HepG2 (cell line): ENCODE data around the gene LLGL1. TPM values are rescaled to one million over a fixed set of nuclear protein-coding genes. Genes with fewer than 3 reads are reported as not detected.

Experiments used
- ATF7-NPFF ChIP-seq: sonication (generic); formaldehyde crosslinking; IDR thresholded peaks from 2 replicates; pipeline ENCODE4 v1.8.1; 2023; ENCODE audit warnings: mild to moderate bottlenecking, low read depth, missing genetic modification reagents, moderate library complexity
- GABPA ChIP-seq, 2 experiments: IDR thresholded peaks; 2 replicates each; pipeline ENCODE4 v1.6.1; 2011 to 2016; ENCODE audit warnings: low read depth in 2 of 2, low read length in 1 of 2, missing biosample characterization in 1 of 2, missing genetic modification characterization in 1 of 2
- GFI1 ChIP-seq: sonication (generic); formaldehyde crosslinking; IDR thresholded peaks from 2 replicates; pipeline ENCODE4 v1.5.0; 2020; ENCODE audit warnings: missing genetic modification reagents, mild to moderate bottlenecking, borderline replicate concordance
- HDAC1 ChIP-seq: sonication (generic); formaldehyde crosslinking; IDR thresholded peaks from 2 replicates; pipeline ENCODE4 v1.5.1; 2020; ENCODE audit warnings: mild to moderate bottlenecking, missing genetic modification reagents
- MED1 ChIP-seq: sonication (generic); formaldehyde crosslinking; IDR thresholded peaks from 2 replicates; pipeline ENCODE4 v1.4.0; 2020; ENCODE audit warnings: missing genetic modification reagents
- PAWR ChIP-seq: sonication (generic); formaldehyde crosslinking; IDR thresholded peaks from 2 replicates; pipeline ENCODE4 v1.4.0; 2020; ENCODE audit warnings: missing genetic modification reagents, mild to moderate bottlenecking, borderline replicate concordance
- SAP130 ChIP-seq: IDR thresholded peaks from 2 replicates; pipeline ENCODE4 v1.6.1; 2016; ENCODE audit warnings: low read depth
- ZFP36L1 ChIP-seq: sonication (generic); formaldehyde crosslinking; IDR thresholded peaks from 2 replicates; pipeline ENCODE4 v1.8.0; 2022; ENCODE audit warnings: mild to moderate bottlenecking, missing genetic modification reagents, moderate library complexity
- ZFX ChIP-seq: sonication (generic); formaldehyde crosslinking; IDR thresholded peaks from 2 replicates; pipeline ENCODE4 v1.4.0; 2020; ENCODE audit warnings: mild to moderate bottlenecking, low read depth, missing genetic modification reagents, moderate library complexity
- ZNF207 ChIP-seq: fragments of 450-650 bp; IDR thresholded peaks from 2 replicates; pipeline ENCODE4 v1.6.1; 2016; ENCODE audit warnings: antibody characterized with exemption, borderline replicate concordance
- ZNF317 ChIP-seq: sonication (generic); formaldehyde crosslinking; IDR thresholded peaks from 2 replicates; pipeline ENCODE4 v1.5.0; 2020; ENCODE audit warnings: mild to moderate bottlenecking, missing genetic modification reagents
- ZNF33B ChIP-seq: sonication (generic); formaldehyde crosslinking; IDR thresholded peaks from 2 replicates; pipeline ENCODE4 v1.5.1; 2020; ENCODE audit warnings: mild to moderate bottlenecking, missing genetic modification reagents
- ZNF670 ChIP-seq: sonication (generic); formaldehyde crosslinking; IDR thresholded peaks from 2 replicates; pipeline ENCODE4 v1.8.0; 2022; ENCODE audit warnings: mild to moderate bottlenecking, missing genetic modification reagents, borderline replicate concordance
- ZSCAN9 ChIP-seq: IDR thresholded peaks from 2 replicates; pipeline ENCODE4 v1.6.1; 2016; ENCODE audit warnings: borderline replicate concordance
- polyA plus RNA-seq, 8 experiments: library from polyadenylated mRNA; depleted of rRNA in 3 of 8; stranded (reverse) in 7 of 8; unstranded in 1 of 8; fragments of >200 nt; fragmentation: Illumina TruSeq in 4 of 8; extraction: Trizol in 4 of 8; gene quantifications; 2 replicates each; pipeline versions ENCODE4 v1.2.1 to v1.2.3, GENCODE V29; 2011 to 2016; ENCODE audit warnings: low read depth in 4 of 8, missing spikeins in 1 of 8, mixed read lengths in 1 of 8; ENCODE audit not compliant: insufficient read depth in 1 of 8
- total RNA-seq, 5 experiments: library from RNA; depleted of rRNA; stranded (reverse); fragments of >200 nt; fragmentation: Illumina TruSeq; extraction: Trizol; gene quantifications; 2 replicates each; pipeline ENCODE4 v1.2.3, GENCODE V29; 2016; ENCODE audit warnings: low read depth in 1 of 5
- TF ChIP-seq, protein P1 (sequence below): IDR thresholded peaks from 2 replicates; pipeline ENCODE4 v1.6.1; 2016; ENCODE audit warnings: mild to moderate bottlenecking
- TF ChIP-seq, protein P2 (sequence below): sonication (generic); formaldehyde crosslinking; IDR thresholded peaks from 2 replicates; pipeline ENCODE4 v1.4.0; 2020; ENCODE audit warnings: missing genetic modification reagents, borderline replicate concordance
- TF ChIP-seq, protein P3 (sequence below): sonication (generic); formaldehyde crosslinking; IDR thresholded peaks from 2 replicates; pipeline ENCODE4 v1.9.0; 2021; ENCODE audit warnings: missing genetic modification reagents, borderline replicate concordance
- TF ChIP-seq, protein P4 (sequence below): sonication (generic); formaldehyde crosslinking; IDR thresholded peaks from 2 replicates; pipeline ENCODE4 v1.5.0; 2020; ENCODE audit warnings: mild to moderate bottlenecking, missing genetic modification reagents

Gene LLGL1
- total and polyA plus RNA-seq, 2 of the 13 experiments (the other 11 are each of a cell fraction or from before 2014, with no cell fraction given) = 15.0 to 15.3 TPM

DNA sequence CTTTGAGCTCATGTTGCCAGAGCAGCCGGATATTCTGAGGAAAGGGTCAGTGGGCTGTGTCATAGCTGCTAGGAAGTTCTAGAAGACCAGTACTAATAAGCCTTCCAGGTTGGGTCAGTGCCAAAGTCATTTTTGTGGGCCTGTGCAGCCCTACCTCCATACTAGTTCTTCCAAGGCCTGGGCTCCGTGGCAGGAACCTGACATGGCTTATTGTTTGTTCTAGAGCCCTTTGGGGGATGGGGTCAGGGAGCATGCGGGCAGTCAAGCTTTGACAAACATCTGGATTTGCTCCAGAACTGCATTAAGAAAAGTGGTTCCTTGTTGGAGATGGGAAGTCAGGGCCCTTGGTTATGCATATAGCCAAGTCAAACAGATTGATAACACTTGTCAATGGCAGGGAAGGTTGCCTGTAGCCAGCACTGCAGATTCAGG is 34.2 kb upstream of the LLGL1 start (continued):
- no peak for TF ChIP-seq ZNF33B (CRISPR knock-in tag)
- TF ChIP-seq, protein P1, sequence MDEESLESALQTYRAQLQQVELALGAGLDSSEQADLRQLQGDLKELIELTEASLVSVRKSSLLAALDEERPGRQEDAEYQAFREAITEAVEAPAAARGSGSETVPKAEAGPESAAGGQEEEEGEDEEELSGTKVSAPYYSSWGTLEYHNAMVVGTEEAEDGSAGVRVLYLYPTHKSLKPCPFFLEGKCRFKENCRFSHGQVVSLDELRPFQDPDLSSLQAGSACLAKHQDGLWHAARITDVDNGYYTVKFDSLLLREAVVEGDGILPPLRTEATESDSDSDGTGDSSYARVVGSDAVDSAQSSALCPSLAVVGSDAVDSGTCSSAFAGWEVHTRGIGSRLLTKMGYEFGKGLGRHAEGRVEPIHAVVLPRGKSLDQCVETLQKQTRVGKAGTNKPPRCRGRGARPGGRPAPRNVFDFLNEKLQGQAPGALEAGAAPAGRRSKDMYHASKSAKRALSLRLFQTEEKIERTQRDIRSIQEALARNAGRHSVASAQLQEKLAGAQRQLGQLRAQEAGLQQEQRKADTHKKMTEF (CRISPR knock-in tag) = 0 out of 2 replicates have a peak, but pooled peaks have one; percentile 32
- no peak for TF ChIP-seq ZNF207
- TF ChIP-seq ZNF317 = 0 out of 2 replicates have a peak, but pooled peaks have one; percentile 24
- TF ChIP-seq, protein P2, sequence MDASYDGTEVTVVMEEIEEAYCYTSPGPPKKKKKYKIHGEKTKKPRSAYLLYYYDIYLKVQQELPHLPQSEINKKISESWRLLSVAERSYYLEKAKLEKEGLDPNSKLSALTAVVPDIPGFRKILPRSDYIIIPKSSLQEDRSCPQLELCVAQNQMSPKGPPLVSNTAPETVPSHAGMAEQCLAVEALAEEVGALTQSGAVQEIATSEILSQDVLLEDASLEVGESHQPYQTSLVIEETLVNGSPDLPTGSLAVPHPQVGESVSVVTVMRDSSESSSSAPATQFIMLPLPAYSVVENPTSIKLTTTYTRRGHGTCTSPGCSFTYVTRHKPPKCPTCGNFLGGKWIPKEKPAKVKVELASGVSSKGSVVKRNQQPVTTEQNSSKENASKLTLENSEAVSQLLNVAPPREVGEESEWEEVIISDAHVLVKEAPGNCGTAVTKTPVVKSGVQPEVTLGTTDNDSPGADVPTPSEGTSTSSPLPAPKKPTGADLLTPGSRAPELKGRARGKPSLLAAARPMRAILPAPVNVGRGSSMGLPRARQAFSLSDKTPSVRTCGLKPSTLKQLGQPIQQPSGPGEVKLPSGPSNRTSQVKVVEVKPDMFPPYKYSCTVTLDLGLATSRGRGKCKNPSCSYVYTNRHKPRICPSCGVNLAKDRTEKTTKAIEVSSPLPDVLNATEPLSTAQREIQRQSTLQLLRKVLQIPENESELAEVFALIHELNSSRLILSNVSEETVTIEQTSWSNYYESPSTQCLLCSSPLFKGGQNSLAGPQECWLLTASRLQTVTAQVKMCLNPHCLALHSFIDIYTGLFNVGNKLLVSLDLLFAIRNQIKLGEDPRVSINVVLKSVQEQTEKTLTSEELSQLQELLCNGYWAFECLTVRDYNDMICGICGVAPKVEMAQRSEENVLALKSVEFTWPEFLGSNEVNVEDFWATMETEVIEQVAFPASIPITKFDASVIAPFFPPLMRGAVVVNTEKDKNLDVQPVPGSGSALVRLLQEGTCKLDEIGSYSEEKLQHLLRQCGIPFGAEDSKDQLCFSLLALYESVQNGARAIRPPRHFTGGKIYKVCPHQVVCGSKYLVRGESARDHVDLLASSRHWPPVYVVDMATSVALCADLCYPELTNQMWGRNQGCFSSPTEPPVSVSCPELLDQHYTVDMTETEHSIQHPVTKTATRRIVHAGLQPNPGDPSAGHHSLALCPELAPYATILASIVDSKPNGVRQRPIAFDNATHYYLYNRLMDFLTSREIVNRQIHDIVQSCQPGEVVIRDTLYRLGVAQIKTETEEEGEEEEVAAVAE = 0 out of 2 replicates have a peak, but pooled peaks have one; percentile 27
- TF ChIP-seq GABPA (IDR thresholded peaks at IDR 0.05; ENCODE audit: low read depth, low read length) = no peak
- TF ChIP-seq GABPA (CRISPR knock-in tag; IDR thresholded peaks at IDR 0.05; ENCODE audit: low read depth) = 0 out of 2 replicates have a peak, but pooled peaks have one; percentile 46
- 0 out of 2 replicates have a peak, but pooled peaks have one; percentile 30 for TF ChIP-seq ZSCAN9 (CRISPR knock-in tag)
- peak; percentile 33; the same call in 1 of the 2 replicates for TF ChIP-seq MED1 (CRISPR knock-in tag)
- peak; percentile 66 for TF ChIP-seq SAP130 (CRISPR knock-in tag)
- TF ChIP-seq, protein P3, sequence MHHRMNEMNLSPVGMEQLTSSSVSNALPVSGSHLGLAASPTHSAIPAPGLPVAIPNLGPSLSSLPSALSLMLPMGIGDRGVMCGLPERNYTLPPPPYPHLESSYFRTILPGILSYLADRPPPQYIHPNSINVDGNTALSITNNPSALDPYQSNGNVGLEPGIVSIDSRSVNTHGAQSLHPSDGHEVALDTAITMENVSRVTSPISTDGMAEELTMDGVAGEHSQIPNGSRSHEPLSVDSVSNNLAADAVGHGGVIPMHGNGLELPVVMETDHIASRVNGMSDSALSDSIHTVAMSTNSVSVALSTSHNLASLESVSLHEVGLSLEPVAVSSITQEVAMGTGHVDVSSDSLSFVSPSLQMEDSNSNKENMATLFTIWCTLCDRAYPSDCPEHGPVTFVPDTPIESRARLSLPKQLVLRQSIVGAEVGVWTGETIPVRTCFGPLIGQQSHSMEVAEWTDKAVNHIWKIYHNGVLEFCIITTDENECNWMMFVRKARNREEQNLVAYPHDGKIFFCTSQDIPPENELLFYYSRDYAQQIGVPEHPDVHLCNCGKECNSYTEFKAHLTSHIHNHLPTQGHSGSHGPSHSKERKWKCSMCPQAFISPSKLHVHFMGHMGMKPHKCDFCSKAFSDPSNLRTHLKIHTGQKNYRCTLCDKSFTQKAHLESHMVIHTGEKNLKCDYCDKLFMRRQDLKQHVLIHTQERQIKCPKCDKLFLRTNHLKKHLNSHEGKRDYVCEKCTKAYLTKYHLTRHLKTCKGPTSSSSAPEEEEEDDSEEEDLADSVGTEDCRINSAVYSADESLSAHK (CRISPR knock-in tag) = no peak
- peak; percentile 40; the same call in 1 of the 2 replicates for TF ChIP-seq ZFX (CRISPR knock-in tag)
- no peak for TF ChIP-seq ATF7-NPFF (CRISPR knock-in tag)
- 0 out of 2 replicates have a peak, but pooled peaks have one; percentile 58 for TF ChIP-seq ZNF670 (CRISPR knock-in tag)
- TF ChIP-seq, protein P4, sequence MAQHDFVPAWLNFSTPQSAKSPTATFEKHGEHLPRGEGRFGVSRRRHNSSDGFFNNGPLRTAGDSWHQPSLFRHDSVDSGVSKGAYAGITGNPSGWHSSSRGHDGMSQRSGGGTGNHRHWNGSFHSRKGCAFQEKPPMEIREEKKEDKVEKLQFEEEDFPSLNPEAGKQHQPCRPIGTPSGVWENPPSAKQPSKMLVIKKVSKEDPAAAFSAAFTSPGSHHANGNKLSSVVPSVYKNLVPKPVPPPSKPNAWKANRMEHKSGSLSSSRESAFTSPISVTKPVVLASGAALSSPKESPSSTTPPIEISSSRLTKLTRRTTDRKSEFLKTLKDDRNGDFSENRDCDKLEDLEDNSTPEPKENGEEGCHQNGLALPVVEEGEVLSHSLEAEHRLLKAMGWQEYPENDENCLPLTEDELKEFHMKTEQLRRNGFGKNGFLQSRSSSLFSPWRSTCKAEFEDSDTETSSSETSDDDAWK (CRISPR knock-in tag) = no peak
- 0 out of 2 replicates have a peak, but pooled peaks have one; percentile 23 for TF ChIP-seq GFI1 (CRISPR knock-in tag)
- TF ChIP-seq ZFP36L1 (CRISPR knock-in tag) = 0 out of 2 replicates have a peak, but pooled peaks have one; percentile 34
- TF ChIP-seq PAWR (CRISPR knock-in tag) = no peak
- peak; percentile 40; the same call in 1 of the 2 replicates for TF ChIP-seq HDAC1 (CRISPR knock-in tag)
